GM20431 (cell line): ENCODE results near the gene CDK5R1.
"Not testable (repeated sequence)": the region's sequence is repeated elsewhere in the genome, so short reads cannot be mapped to it uniquely, and the experiment has no call there.

Experiments
- in situ Hi-C: fragments of 300-500 bp; cut with MseI, MboI; formaldehyde crosslinking; loops from one replicate; pipeline ENCODE4 v1.15.0; 2020; ENCODE audit warnings: low sequenced_read_pairs; ENCODE audit not compliant: unreplicated experiment

The CDK5R1 gene

GRCh38 chr17:32510466-32510865 lies 23.7 kb downstream of the CDK5R1 start:
- in situ Hi-C loops = no loop called here

GRCh38 chr17:32512328-32512727 lies 25.5 kb downstream of the CDK5R1 start:
- in situ Hi-C loops = no loop called here

- in situ Hi-C loops = no loop called here
Measured at GRCh38 chr17:32513579-32513978, 26.8 kb downstream of the CDK5R1 start.

DNA sequence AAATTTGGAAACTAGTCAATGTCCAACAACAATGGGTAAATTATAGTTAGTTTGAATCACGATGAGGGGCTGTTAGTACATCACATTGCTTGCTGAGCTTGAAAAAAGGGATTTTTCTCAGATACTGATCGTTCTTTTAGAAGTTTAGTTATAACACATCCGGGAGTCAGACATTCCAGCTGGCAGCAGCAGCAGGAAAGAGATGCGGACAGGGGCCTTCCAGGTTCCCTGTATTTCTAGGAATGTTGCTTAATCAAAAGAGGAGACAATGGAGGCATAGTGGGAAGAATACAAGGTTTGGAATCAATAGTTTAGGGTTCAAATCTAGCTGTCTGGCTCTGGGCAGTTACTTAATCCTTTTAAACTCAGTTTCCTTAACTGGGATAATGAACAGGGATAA lies 27.8 kb downstream of the CDK5R1 start:
- in situ Hi-C loops = no loop called here

GRCh38 chr17:32515677-32516383 lies 29.0 kb downstream of the CDK5R1 start:
- in situ Hi-C loops = no loop called here

DNA sequence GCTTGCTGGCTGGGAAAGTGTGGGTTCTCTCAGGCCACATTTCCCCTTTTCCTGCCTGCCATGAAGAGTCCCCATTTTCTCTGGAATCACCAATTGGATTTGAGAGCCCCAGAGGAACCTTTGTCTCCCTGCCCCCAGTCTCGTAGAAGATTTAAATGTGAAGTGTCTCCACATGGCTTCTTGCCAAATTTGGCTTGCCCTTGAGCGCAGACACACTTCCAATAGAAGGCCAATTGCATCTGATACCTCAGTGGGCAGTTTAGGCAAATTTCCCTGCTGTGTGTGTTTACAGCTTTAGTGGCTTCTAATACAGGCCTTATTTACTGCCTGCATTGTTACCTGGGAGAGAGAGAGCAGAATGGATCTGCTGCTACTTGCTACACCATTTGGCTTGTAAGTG lies 29.7 kb downstream of the CDK5R1 start:
- in situ Hi-C loops = no loop called here

- in situ Hi-C loops = no loop called here
Measured at GRCh38 chr17:32516940-32517701, 30.3 kb downstream of the CDK5R1 start.

DNA sequence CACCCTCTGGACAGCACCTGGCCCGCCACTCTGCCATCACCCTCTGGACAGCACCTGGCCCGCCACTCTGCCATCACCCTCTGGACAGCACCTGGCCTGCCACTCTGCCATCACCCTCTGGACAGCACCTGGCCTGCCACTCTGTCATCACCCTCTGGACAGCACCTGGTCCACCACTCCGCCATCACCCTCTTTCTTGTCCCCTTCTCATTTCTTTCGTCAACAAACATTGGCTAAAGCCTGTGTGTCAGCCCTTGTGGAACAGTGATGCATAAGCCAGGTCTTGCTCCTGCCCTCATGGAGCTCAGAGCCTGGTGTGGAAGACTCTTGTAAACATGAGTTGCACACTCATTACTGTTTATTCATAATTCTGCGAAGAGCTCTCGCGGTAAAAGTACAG lies 31.2 kb downstream of the CDK5R1 start:
- in situ Hi-C loops = no loop called here

DNA sequence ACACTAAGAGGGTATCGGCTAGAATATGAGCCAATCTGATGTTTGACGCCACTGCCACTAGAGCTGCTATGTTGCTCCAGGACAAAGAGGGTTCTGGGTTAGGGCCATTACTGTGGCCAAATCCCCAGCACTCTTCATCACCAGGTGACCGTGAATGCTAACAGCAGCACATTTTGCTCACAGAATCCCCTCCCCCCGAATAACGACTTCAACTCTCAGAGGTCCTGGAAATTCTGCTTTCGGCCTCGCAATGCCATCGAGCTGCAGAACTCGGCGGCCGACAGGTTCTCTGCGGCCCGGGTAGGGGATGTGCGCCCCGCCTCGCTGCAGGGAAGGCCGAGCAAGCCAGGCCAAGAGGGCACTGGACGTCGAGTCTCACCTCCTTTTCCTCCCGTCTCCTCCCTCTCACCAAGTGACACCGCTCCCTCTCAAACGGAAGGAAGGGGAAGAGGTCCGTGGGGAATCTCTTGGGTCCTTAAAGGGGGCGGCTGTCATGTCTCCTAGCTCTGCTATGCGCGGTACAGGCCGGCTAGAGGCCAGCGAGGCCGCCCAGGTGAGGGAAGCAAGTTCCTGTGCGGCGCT lies 31.9 kb downstream of the CDK5R1 start:
- in situ Hi-C loops = no loop called here

DNA sequence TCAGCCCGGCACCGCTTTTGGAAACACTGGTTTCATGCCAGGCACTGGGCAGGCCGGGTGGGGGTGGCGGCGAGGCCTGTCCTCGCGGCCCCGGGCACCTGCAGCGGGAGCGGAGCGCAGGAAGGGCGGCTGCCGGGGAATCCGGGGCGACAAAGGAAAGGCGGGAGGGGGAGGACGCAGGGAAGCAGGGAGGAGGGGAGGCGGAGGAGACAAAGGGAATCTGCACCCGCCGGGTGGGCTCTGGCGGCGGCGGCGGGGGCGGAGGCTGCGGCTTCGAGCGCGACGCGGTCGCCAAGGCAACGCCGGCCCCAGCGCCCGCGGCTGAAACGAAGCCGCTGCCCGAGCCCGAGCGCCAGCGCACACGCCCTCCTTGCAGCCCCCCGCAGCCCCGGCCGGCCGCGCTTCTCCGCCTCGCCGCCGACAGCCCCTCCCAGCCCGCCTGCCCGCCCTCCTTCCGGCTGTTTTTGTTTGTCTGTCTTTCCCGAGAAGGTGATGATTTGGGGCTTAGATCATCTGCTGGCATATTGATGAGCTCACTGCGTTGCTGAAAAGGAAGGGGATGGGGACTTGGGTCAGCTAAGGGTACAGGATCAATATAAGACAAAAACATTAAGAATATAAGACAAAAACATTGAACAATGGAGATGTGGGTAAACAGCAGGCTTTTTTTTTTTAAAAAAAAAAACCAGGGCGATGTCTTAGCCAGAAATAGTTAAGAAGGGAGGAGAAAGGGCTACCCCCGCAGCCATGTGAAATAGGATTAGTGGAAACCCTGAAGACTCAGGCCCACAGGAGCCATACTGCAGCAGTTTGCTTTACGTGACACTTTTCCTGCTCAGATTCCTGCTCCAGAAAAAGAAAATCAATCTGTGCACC lies 32.7 kb downstream of the CDK5R1 start:
- in situ Hi-C loops = no loop called here

DNA sequence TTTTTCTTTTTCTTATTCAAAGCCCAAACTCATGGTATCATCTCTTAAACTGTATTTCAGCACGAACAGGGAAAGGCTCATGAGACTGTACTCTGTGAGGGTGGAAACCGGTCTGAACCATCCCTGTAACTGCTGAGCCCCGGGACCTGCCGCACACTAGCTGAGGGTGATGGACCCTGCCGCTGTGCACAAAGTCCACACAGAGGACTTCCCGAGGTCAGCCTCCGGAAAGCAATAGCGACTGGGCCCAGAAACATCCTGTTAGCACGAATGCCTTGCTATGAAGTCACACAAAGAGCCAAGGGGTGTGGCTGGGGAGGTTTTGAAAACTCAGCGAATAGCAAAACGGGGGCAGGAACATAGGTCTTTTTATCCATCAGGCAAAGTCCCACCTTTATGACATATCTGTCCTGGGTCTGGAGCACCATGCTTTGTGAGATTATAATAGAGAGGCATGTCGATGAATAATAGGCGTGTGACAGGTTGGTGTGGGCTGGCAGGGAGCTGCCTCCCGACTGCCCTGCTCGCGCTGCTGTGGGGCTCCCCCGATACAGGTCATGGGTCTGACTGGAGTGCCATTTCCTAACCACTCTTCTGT lies 33.4 kb downstream of the CDK5R1 start:
- in situ Hi-C loops = no loop called here

- in situ Hi-C loops = no loop called here
Measured at GRCh38 chr17:32520737-32521404, 34.1 kb downstream of the CDK5R1 start.

GRCh38 chr17:32523017-32523680 lies 36.4 kb downstream of the CDK5R1 start:
- in situ Hi-C loops = no loop called here

GRCh38 chr17:32523827-32524552 lies 37.2 kb downstream of the CDK5R1 start:
- in situ Hi-C loops = no loop called here

GRCh38 chr17:32524553-32524880 lies 37.7 kb downstream of the CDK5R1 start:
- in situ Hi-C loops = not testable (repeated sequence)

DNA sequence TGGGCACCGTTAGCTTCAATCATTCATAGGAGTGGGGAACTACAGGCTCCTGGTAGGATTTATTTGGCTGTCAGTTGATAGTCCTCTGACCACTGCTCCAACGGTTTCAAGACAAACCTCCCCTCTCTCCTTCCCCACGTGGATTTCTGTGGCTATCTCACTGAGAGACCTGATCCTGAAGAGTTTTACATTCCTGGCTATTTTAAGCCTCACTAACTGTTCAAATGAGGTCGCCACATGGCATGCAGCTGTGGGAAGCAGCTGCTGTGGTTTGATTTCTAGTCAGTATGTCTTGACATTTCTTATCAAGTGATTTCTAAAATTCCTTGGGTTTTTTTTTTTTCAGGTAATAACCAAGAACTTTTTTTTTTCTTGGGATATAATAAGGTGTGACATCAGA lies 38.3 kb downstream of the CDK5R1 start:
- in situ Hi-C loops = no loop called here

- in situ Hi-C loops = no loop called here
Measured at GRCh38 chr17:32527146-32527545, 40.4 kb downstream of the CDK5R1 start.

DNA sequence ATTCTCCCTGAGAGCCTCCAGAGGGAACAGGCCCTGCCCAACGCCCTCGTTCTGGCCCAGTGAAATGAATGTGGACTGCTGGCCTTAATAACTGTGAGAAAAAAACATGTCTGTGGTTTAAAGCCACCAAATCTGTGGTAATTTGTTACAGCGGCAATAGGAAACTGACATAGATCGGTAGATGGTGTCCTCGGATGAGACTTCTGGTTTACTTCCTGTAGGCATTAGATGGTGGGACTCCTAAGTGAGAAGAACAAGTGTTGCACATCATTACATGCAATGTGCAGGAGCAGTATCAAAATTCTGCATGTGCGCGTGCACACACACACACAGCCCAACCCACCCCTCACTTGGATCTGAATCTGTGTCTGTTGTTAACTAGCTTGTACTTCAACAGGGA lies 42.0 kb downstream of the CDK5R1 start:
- in situ Hi-C loops = no loop called here
